NCI-H748 (cell line): Measurements from ENCODE around the gene SLC22A6.

ENCODE experiments used
- DNase-seq: peaks from one replicate; lab custom pipeline; 2025; ENCODE audit not compliant: unreplicated experiment; lab: John Stamatoyannopoulos, UW

SLC22A6 gene

GRCh38 chr11:62984451-62984991 lies at the start of gene SLC22A6:
Gene SLC22A6, minus strand, starts transcription at chr11:62984967. Its CDS starts 277 bp downstream, at chr11:62984690.
- DNase-seq: no peak

GRCh38 chr11:63032457-63032856 lies 47.7 kb upstream of the SLC22A6 start:
- no peak for DNase-seq

- peak; percentile 70 for DNase-seq
These were observed 39.3 kb upstream of the SLC22A6 start for GRCh38 chr11:63023841-63024648.

- no peak for DNase-seq
These were observed 38.6 kb upstream of the SLC22A6 start for GRCh38 chr11:63023222-63023814.

- no peak for DNase-seq
These were observed 37.7 kb upstream of the SLC22A6 start for GRCh38 chr11:63022441-63022840.

- peak; percentile 19 for DNase-seq
These were observed 36.0 kb upstream of the SLC22A6 start for GRCh38 chr11:63020671-63021291.

GRCh38 chr11:63019506-63019905 lies 34.7 kb upstream of the SLC22A6 start:
- DNase-seq: no peak

GRCh38 chr11:63017306-63017974 lies 32.7 kb upstream of the SLC22A6 start:
- DNase-seq: peak; percentile 74

- DNase-seq: peak; percentile 29
These were observed 30.9 kb upstream of the SLC22A6 start, which contains the start of gene SLC22A8 for GRCh38 chr11:63015521-63016215. Gene SLC22A8, minus strand, starts transcription at chr11:63015841. Its CDS starts 883 bp downstream, at chr11:63014958.

- DNase-seq: no peak
These were observed 29.8 kb upstream of the SLC22A6 start for GRCh38 chr11:63014408-63015055.

GRCh38 chr11:63012839-63013238 lies 28.1 kb upstream of the SLC22A6 start:
- no peak for DNase-seq

GRCh38 chr11:63012430-63012829 lies 27.7 kb upstream of the SLC22A6 start:
- no peak for DNase-seq

GRCh38 chr11:63010934-63011439 lies 26.2 kb upstream of the SLC22A6 start:
- no peak for DNase-seq

GRCh38 chr11:63007920-63008319 lies 23.2 kb upstream of the SLC22A6 start:
- no peak for DNase-seq

- DNase-seq: no peak
These were observed 16.7 kb upstream of the SLC22A6 start for GRCh38 chr11:63001456-63001855.

GRCh38 chr11:62999649-63000048 lies 14.9 kb upstream of the SLC22A6 start:
- DNase-seq: no peak

- DNase-seq: no peak
These were observed 14.4 kb upstream of the SLC22A6 start for GRCh38 chr11:62999156-62999555.

- DNase-seq: no peak
These were observed 11.5 kb upstream of the SLC22A6 start for GRCh38 chr11:62996271-62996670.

GRCh38 chr11:62994775-62995174 lies 10.0 kb upstream of the SLC22A6 start:
- no peak for DNase-seq

GRCh38 chr11:62988276-62988675 lies 3.5 kb upstream of the SLC22A6 start:
- no peak for DNase-seq
